HEK293 (cell line): ENCODE data around the gene TIMM13.

Experiments used
- CTCF ChIA-PET: fragments of 350-600 bp; formaldehyde crosslinking; extraction: SDS; loops from one replicate; lab custom pipeline; 2021; ENCODE audit warnings: antibody characterized with exemption; lab: Yijun Ruan, JAX
- POLR2A ChIA-PET: fragments of 300-600 bp; formaldehyde crosslinking; extraction: SDS; loops from one replicate; lab custom pipeline; 2020; ENCODE audit warnings: antibody characterized with exemption, inconsistent platforms; lab: Yijun Ruan, JAX
- H3K27ac ChIP-seq: fragments of 200-500 bp; sonication (Bioruptor generic); 2 replicates; pipeline ENCODE4 v1.5.1; 2014; ENCODE audit warnings: low read depth, low read length, control low read depth, inconsistent platforms; ENCODE audit errors: extremely low read depth
- H3K36me3 ChIP-seq, 2 experiments: fragments of 200-500 bp in 1 of 2; sonication (Bioruptor generic) in 1 of 2; 1 replicate in 1 of 2; 2 replicates in 1 of 2; pipeline ENCODE4 v1.5.1; 2014 to 2017; ENCODE audit warnings: inconsistent platforms in 2 of 2, low read length in 2 of 2; ENCODE audit not compliant: control insufficient read depth in 2 of 2, insufficient read depth in 1 of 2
- H3K4me1 ChIP-seq: fragments of 200-500 bp; sonication (Bioruptor generic); 2 replicates; pipeline ENCODE4 v1.5.1; 2014; ENCODE audit warnings: mild to moderate bottlenecking, low read length, inconsistent platforms; ENCODE audit not compliant: control insufficient read depth, insufficient read depth
- H3K4me3 ChIP-seq: 2 replicates; pipeline ENCODE4 v1.5.1; 2011; ENCODE audit warnings: low read depth, mild to moderate bottlenecking, control low read depth, low read length, moderate library complexity
- H3K9me3 ChIP-seq: fragments of 200-500 bp; sonication (Bioruptor generic); 2 replicates; pipeline ENCODE4 v1.5.1; 2014; ENCODE audit warnings: low read depth, low read length, inconsistent platforms; ENCODE audit not compliant: control insufficient read depth, insufficient read depth
- BCL11B ChIP-seq: fragments of 450-650 bp; formaldehyde crosslinking; IDR thresholded peaks from 2 replicates; pipeline ENCODE4 v1.5.1; 2016; ENCODE audit warnings: low read depth, missing biosample characterization, missing genetic modification characterization
- EGR2 ChIP-seq: fragments of 450-650 bp; formaldehyde crosslinking; IDR thresholded peaks from 2 replicates; pipeline ENCODE4 v1.5.1; 2016; ENCODE audit warnings: low read depth, missing biosample characterization, missing genetic modification characterization
- HIC1 ChIP-seq: fragments of 450-650 bp; formaldehyde crosslinking; IDR thresholded peaks from 2 replicates; pipeline ENCODE4 v1.5.1; 2016; ENCODE audit warnings: missing biosample characterization, missing genetic modification characterization
- PRDM10 ChIP-seq: fragments of 450-650 bp; formaldehyde crosslinking; IDR thresholded peaks from 2 replicates; pipeline ENCODE4 v1.5.1; 2016; ENCODE audit warnings: missing biosample characterization, missing genetic modification characterization
- ZFHX2 ChIP-seq: fragments of 450-650 bp; formaldehyde crosslinking; conservative IDR thresholded peaks from 2 replicates; pipeline ENCODE4 v1.5.1; 2016; ENCODE audit warnings: missing biosample characterization, missing genetic modification characterization
- ZIC2 ChIP-seq: fragments of 450-650 bp; formaldehyde crosslinking; IDR thresholded peaks from 2 replicates; pipeline ENCODE4 v1.5.1; 2016; ENCODE audit warnings: missing biosample characterization, missing genetic modification characterization
- ZNF274 ChIP-seq, 2 experiments: fragments of 200-500 bp in 1 of 2; fragments of 450-650 bp in 1 of 2; sonication (Bioruptor generic) in 1 of 2; formaldehyde crosslinking in 1 of 2; IDR thresholded peaks; 2 replicates each; pipeline versions ENCODE4 v1.5.1 to v1.6.1; 2014 to 2016; ENCODE audit warnings: borderline replicate concordance in 1 of 2, inconsistent platforms in 1 of 2, low read length in 1 of 2, missing biosample characterization in 1 of 2, missing genetic modification characterization in 1 of 2
- ZNF341 ChIP-seq: fragments of 450-650 bp; formaldehyde crosslinking; IDR thresholded peaks from 2 replicates; pipeline ENCODE4; 2016; ENCODE audit warnings: low read depth, missing biosample characterization, missing genetic modification characterization
- ZNF404 ChIP-seq: fragments of 450-650 bp; formaldehyde crosslinking; IDR thresholded peaks from 2 replicates; pipeline ENCODE4 v1.5.1; 2017; ENCODE audit warnings: missing biosample characterization, missing genetic modification characterization
- ZNF707 ChIP-seq: fragments of 450-650 bp; formaldehyde crosslinking; IDR thresholded peaks from 2 replicates; pipeline ENCODE4 v1.5.1; 2016; ENCODE audit warnings: missing biosample characterization, missing genetic modification characterization
- ZNF768 ChIP-seq: fragments of 450-650 bp; formaldehyde crosslinking; IDR thresholded peaks from 2 replicates; pipeline ENCODE4 v1.5.1; 2018; ENCODE audit warnings: missing biosample characterization, mild to moderate bottlenecking, missing genetic modification characterization
- TF ChIP-seq, protein P1 (sequence below): fragments of 450-650 bp; formaldehyde crosslinking; IDR thresholded peaks from 2 replicates; pipeline ENCODE4 v1.5.1; 2016; ENCODE audit warnings: missing biosample characterization, missing genetic modification characterization
- TF ChIP-seq, protein P2 (sequence below): fragments of 450-650 bp; formaldehyde crosslinking; IDR thresholded peaks from 2 replicates; pipeline ENCODE4 v1.5.1; 2016; ENCODE audit warnings: missing biosample characterization, missing genetic modification characterization

Gene TIMM13

DNA sequence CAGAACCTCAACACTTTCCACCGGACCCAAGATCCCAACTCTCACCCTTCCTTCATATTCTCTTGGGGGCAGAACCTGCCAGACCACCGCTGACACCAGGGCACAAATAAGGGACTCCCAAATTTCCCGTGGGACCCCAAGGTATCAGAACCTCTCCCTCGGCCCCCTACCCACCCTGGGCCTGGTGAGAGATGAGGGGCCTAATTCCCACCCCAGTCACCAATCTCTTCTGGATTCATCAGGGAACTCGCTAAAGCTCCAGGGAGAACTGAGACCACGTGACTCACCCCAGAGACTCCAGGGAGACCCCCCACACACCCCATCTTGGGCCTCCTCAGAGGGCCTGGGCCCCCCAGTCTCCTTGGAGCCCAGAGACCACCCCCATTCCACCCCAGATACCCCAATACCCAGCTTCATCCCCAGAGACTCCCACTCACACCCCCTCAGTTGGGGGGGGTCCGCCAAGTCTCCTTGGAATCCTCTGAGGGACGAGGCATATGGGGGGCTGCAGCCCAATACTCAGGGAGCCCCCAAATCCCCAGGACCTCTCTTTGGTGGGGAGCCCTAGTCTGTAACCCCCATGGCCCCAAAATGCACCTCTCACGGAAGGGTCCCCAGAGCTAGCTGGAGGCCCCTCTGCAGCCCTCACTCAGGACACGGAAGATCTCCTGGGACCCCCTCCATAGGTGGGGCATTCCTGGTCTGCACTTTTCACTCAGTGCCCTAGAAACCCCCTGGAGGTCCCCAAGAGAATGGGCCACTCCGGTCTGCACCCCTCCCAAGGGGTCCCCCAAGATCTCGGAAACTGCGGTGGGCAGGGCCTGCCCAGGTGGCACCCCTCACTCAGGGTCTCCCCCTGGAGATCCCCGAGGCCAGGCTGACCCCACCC, 27.8 kb upstream of the TIMM13 start (continued):
- TF ChIP-seq PRDM10 (tag by site-specific recombination) = peak; percentile 56; the same call in 1 of the 2 replicates
- TF ChIP-seq ZFHX2 (tag by site-specific recombination) = 0 out of 2 replicates have a peak, but pooled peaks have one; percentile 23
- 0 out of 2 replicates have a peak, but pooled peaks have one; percentile 9 for TF ChIP-seq EGR2
- TF ChIP-seq, protein P1, sequence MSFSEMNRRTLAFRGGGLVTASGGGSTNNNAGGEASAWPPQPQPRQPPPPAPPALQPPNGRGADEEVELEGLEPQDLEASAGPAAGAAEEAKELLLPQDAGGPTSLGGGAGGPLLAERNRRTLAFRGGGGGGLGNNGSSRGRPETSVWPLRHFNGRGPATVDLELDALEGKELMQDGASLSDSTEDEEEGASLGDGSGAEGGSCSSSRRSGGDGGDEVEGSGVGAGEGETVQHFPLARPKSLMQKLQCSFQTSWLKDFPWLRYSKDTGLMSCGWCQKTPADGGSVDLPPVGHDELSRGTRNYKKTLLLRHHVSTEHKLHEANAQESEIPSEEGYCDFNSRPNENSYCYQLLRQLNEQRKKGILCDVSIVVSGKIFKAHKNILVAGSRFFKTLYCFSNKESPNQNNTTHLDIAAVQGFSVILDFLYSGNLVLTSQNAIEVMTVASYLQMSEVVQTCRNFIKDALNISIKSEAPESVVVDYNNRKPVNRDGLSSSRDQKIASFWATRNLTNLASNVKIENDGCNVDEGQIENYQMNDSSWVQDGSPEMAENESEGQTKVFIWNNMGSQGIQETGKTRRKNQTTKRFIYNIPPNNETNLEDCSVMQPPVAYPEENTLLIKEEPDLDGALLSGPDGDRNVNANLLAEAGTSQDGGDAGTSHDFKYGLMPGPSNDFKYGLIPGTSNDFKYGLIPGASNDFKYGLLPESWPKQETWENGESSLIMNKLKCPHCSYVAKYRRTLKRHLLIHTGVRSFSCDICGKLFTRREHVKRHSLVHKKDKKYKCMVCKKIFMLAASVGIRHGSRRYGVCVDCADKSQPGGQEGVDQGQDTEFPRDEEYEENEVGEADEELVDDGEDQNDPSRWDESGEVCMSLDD (tag by site-specific recombination) = peak; percentile 34
- TF ChIP-seq, all 188 proteins: peak for 8

- ChIA-PET CTCF (interaction anchor here (0.5 to 2.3 kb wide), 2 partner anchors 19 to 387 kb away, joined by 5 read pairs; no protein-coding TSS in a partner anchor), POLR2A (interaction anchor here (0.5 to 5.3 kb wide), 8 partner anchors 8 to 1986 kb away, joined by 3 to 83 read pairs (median 4); partner anchors contain the start of gene GADD45B)
- H3K27ac ChIP-seq = peak overlapping the region; percentile 96; the same call in 1 of the 2 replicates
- no peaks in the 10 kb centered on the region for H3K9me3 ChIP-seq
- no peak overlapping the region for H3K4me3 ChIP-seq
- H3K4me1 ChIP-seq = peaks cover 2% of the 10 kb centered on the region; the same call in 1 of the 2 replicates
- H3K36me3 ChIP-seq = peaks cover 0 to 28% of the 10 kb centered on the region in 2 experiments; a peak in 2 of 3 replicates
- TF ChIP-seq BCL11B (0 out of 2 replicates have a peak, but pooled peaks have one; percentile 8), ZNF707 (no peak), ZNF341 (tag by site-specific recombination) (peak; percentile 54; the same call in 1 of the 2 replicates), ZNF404 (tag by site-specific recombination) (no peak), ZNF768 (tag by site-specific recombination) (peak; percentile 82; the same call in 1 of the 2 replicates), HIC1 (tag by site-specific recombination) (0 out of 2 replicates have a peak, but pooled peaks have one; percentile 14), ZIC2 (tag by site-specific recombination) (0 out of 2 replicates have a peak, but pooled peaks have one; percentile 25), ZNF274 (IDR thresholded peaks at IDR 0.05; ENCODE audit: low read length) (no peak), ZNF274 (tag by site-specific recombination; IDR thresholded peaks at IDR 0.05; ENCODE audit: borderline replicate concordance) (no peak)
- TF ChIP-seq, protein P2, sequence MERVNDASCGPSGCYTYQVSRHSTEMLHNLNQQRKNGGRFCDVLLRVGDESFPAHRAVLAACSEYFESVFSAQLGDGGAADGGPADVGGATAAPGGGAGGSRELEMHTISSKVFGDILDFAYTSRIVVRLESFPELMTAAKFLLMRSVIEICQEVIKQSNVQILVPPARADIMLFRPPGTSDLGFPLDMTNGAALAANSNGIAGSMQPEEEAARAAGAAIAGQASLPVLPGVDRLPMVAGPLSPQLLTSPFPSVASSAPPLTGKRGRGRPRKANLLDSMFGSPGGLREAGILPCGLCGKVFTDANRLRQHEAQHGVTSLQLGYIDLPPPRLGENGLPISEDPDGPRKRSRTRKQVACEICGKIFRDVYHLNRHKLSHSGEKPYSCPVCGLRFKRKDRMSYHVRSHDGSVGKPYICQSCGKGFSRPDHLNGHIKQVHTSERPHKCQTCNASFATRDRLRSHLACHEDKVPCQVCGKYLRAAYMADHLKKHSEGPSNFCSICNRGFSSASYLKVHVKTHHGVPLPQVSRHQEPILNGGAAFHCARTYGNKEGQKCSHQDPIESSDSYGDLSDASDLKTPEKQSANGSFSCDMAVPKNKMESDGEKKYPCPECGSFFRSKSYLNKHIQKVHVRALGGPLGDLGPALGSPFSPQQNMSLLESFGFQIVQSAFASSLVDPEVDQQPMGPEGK (tag by site-specific recombination) = no peak
- TF ChIP-seq, protein P1 (tag by site-specific recombination) = peak; percentile 65
Measured at GRCh38 chr19:2454199-2454961, 27.0 kb upstream of the TIMM13 start.
